HG03432 (cell line): ENCODE measurements around the gene CPEB1.
A peak's percentile ranks its signal among the peaks of the same experiment; 100 is the strongest.

Experiments
- ATAC-seq: cut with Tn5 transposase; IDR thresholded peaks from one replicate; pipeline ENCODE4 v1.9.1; 2021; ENCODE audit warnings: mild to moderate bottlenecking, moderate library complexity; ENCODE audit not compliant: unreplicated experiment

Gene CPEB1

DNA sequence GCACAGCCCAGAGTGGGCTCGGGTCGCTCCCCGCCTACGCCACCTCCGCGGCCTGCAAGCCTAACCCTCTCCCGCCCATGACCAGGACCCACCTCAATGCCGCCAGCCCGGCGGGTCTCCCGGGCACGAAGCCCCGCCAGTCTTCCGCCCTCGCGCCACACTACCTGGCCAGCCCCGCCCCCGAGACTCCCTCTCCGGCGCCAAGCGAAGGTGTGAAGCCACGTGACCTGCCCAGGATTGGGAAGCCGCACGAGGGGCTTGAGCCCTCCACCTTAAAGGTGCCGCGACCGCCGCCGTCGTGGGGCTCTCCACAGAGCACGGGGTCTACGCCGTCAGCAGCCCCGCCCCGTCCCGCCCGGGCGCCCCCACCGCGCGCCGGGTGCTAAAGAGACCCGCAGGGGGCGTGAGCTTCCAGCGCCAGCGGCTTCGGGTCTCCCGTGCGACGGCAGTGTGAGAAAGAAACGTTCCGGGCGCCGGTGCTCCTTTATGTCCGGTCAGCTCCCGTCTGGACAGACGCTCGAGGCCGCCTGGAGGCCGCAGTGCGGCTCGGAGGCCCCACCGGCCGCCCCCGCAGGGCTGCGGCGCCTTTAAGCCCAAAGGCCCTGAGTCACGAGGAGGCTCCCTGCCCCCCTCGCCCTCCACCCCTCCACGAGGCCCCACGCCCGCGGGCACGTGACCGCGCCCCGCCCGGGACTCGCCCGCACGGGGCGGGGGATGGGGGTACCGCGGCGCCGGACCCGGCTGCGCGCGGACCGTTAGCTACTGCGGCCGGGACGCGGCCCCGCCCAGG is at the start of gene CPEB1:
Gene CPEB1, minus strand, starts transcription at position 319 of the 790 bp plus-strand sequence. CDS start 18,904 bp downstream, outside the sequence.
- ATAC-seq: peak; percentile 36

DNA sequence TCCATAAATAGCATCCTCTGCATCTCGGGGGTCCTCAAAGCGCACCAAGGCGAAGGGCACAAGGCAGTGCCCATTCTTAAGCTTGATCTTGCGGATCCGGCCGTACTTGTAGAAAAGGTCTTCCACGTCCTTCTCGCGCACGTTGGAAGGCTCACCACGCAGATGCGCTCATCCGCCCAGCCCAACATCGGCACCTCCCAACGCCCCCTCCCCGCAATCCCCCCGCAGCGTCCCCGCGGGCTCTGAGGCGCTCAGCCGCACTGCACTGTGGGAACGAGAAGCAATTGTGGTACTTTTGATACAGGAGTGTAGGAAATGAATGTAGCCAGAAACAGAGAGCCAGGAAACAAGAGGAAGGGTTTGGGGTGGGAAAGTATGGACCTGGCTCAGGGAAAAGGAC is 45.0 kb upstream of the CPEB1 start:
- ATAC-seq: no peak

DNA sequence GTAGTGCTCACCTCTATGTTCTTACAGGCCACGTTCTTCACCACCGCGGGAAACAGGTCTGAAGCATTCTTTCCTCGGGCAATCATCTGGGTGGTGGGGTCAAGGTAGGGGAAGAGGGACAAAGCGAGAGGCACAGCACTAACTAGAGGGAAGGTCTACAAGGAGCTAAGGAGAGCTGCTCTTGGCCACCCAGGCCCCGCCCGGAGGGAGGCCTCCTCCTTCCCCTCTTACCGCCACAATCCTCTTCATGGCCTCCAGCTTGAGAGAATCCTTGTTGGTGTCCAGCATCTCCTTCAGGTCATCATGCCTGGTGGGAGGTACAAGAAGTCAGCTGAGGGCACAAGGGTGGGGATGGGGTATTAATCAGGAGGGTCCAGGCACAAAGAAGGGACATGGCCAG is 42.0 kb upstream of the CPEB1 start:
- no peak for ATAC-seq

DNA sequence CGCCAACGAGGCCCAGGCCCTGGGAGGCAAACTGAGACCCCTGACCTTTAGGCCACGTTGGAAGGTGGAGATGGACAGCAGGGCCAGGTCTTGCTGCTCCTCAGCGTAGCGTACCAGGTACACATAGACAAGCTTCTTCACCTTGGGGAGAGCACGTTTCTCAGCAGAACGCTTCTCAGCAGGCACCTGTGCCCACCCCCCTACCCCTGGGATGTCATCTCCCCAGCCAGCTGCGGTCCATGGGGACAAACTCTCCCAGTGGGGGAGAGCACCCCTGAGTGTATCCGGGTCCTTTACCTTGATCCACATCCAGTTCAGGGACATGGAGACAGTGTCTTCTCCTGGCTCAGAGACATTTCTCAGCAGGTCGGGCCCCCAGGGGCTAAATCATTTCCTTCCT is 41.5 kb upstream of the CPEB1 start:
- no peak for ATAC-seq

DNA sequence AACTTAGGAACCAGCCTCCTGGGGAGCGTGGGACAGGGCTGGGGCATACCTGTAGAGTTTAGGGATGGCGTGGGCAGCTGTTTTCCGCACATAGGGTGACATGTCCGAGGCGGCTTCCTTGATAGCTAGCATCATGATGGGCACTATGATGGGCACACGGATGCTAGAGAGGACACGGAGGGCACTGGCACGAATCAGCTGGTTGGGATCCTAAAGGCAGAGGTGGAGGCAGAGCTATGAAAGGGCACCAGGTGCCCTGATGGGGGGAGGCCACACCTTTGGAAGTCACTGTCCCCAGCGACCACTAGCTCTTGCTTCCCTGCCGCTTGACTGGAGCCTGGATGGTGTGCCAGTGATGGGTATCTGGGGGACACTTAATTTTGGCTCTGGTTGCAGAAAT is 34.2 kb upstream of the CPEB1 start:
- no peak for ATAC-seq

DNA sequence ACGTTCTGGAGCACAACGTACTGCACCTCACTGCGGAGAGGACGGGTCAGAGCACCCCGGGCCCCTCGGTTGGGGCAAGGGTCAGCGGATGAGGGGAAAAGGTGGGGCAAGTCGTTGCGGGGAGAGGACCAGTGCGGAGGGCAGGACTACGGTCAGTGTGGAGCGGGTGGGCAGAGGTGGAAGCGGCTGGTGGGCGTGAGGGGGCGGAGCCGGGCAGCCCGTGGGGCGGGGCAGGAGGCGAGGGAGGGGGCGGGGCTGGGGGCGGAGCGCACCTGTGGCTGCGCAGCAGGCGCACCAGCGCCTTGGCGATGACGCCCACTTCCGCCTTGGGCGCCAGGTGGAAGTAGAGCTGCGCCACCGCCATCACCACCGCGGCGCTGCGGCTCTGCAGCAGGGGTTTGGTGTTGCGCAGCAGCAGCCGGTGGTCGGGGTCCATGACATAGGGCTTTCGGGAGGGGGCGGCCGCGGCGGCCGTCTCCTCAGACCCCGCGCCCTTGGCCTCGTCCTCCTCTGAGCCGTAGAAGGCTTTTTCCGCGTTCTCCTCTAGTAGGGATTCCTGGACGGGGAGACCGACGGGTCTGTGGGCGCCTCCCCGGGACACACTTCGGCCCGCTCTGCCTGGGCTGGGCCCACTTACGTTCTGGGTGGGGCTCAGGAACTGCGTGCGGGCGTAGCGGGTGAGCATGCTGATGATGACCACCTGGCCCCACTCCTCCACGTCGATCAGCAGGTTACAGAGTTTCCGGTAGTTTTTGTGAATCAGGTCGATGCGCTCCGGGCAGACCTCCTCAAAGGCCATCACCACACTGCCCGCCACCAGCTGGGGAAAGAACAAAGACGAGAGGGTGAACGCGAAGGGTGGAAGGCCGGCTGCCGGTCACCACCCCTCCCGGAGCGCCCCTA is 33.3 kb upstream of the CPEB1 start:
- peak; percentile 88 for ATAC-seq

DNA sequence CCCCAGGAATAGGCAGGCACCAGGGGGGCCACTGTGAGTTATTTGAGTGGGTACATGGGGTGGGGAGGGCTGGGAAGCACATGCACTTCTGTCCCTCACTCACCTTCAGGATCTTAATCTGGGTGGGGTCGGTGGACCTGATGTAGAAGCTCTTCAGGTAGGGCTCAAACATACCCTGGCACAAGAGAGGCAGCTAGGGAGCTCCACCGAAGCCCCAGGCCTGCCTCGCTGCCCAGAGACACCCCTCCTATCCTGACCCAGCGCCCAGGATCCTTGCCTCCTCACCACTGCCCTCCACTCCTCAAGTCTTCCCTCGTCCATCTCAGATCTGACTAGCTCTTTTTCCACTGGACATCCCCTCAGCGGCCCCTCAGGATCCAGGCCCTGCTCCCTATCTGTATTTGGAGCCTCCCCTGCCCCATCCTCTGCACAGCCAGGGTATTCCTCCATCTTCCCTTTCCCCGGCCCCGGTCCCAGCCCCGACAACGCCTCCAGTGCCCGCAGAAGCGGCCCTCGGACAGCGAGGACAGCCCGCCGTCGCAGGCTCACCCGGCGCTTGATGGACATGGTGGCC is 32.5 kb upstream of the CPEB1 start:
- ATAC-seq: no peak

DNA sequence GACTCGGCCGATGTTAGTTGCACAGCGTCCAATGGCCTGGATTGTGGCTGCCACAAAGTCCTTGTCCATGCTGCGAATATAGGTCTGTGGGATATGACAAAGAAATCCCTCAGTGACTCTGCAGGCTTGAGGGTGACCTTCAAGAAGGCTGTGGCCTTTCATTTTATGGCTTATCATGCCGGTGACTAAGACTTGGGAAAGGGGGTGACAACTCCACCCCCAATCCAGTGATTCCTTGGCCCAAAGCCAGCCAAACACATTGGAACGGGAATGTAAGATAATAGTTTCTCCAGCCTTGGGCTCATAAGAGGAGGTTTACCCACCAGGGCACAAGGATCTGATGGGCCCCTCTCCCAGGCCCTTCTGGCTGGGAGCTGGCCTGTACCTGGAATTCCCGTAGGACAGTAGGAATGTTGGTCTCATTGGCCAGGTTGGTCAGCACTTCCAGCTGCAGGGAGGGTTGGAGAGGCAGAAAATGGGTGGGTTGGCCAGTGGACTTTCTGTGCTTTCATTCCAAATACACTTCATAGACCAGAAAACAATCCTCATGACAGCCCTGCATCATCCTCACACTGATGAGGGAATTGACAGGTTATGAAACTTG is 30.7 kb upstream of the CPEB1 start:
- ATAC-seq: no peak

DNA sequence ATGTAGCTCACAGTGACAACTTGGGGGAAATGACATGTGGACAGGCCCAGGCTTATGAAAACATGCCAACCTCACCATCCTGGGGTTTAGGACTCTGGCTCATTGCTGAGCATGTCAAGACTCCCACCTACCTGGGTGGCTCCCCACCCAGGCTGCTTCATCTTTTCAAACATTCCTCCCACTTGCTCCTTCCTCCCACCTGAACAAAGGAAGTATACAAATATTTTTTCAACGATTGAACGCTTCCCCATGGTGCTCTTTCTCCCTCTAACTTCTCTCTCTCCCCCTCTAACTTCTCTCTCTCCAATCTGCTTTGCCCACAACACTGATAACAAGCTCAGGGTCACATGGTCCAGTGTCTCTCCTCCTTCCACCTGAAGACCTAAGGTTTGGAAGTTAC is 27.7 kb upstream of the CPEB1 start:
- ATAC-seq: no peak

DNA sequence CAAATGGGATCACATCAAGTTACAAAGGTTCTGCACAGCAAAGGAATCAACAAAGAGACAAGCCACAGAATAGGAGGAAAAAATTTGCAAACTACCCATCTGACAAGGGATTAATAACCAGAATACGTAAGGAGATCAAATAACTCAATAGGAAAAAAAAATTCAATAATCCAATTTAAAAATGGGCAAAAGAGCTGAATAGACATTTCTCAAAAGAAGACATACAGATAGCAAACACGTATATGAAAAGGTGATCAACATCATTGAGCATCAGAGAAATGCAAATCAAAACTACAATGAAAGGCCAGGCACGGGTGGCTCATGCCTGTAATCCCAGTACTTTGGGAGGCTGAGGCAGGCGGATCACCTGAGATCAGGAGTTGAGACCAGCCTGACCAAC is 23.5 kb upstream of the CPEB1 start:
- ATAC-seq: no peak

DNA sequence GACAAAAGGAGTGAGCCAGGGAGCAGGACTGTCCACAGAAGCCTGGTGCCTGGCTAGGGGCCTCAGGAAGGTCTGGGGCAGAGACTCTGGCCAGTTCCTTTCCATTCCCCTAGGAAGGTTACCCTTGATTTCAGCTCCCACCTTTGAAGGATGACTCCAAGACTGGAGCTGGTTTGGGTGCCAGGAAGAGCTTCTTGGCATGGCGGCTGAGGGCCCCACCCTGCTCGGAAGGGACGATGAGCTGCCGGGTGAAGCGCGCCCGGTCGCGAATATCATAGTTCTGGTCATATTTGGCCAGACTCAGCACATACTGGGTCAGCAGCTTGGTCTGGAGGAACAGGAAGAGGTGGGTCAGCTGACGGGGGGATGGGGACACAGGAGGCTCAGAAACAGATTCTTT is 19.4 kb upstream of the CPEB1 start:
- no peak for ATAC-seq

DNA sequence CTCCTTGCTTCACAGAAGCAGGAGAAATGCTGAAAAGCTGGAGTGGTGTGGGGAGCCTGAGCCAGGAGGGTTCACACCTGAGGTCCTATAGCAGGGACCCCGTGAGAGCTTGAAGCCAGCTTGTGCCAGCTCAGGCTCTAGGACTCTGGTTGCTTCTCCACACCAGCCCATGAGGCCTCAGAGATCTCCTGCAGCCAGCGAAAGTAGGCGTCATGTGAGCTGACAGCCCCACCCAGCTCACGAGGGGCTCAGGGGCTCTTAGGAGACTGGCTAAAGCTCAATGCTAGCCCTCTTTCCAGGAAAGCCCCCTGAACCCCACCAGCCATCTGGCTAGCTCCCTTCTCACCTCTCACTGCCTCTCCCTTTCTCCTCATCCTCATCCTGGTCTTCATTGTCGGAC is 16.9 kb upstream of the CPEB1 start:
- no peak for ATAC-seq

DNA sequence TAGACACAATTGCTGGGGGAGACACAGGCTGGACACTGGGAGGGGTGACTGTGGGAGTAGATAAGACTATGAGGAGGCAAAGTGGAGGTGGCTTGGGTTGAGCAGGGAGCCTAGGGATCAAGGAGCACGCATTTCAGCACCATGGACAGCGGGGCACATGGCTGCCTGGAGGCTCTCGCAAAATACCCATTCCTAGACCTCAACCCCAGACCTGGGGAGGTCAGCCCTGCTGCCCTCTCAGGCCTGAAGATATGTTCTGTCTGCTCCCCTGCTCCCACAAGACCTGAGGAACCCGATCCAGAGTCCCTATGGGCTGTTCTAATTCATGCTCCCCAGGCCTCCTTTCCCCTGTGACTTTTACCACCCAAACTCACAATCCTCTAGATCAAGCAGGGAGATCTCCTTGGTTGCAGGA is 16.0 kb upstream of the CPEB1 start:
- ATAC-seq: no peak

DNA sequence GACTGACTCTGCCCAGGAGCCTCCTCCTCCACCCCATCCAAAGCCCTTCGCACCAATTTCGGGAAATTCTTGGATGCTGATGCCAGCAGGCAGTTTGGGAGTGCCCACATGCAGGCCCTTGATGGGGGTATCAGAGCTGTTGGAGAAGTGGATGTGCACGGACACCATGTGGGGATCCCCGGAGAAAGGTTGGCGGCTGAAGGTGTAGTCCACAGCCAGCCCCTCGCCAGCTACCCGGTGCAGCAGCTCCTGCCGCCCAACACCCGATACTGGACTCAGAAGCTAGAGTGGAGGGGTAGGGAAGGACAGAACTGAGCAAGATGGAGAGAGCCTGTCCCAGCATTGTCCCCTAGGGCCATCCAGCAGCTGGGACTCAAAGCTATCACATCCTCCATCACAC is 15.5 kb upstream of the CPEB1 start:
- ATAC-seq: no peak

DNA sequence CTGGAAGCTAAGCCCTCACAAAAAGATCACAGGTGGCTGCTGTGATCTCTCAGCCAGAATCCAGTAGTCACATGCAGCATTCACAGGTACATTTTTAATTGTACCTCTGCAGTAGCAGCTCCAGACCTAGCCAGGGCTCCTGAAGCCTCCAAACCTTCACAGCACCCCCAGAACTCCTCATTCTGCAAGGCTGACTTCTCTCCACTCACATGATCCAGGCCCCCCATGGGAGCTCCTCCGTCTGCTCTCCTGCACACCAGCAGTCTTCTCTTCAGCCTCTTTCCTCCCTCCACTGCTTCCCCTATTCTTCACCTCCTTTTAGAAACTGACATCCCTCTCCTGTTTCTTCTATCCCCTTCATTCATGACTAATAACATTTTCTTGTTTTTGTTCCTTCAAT is 13.2 kb upstream of the CPEB1 start:
- ATAC-seq: no peak

DNA sequence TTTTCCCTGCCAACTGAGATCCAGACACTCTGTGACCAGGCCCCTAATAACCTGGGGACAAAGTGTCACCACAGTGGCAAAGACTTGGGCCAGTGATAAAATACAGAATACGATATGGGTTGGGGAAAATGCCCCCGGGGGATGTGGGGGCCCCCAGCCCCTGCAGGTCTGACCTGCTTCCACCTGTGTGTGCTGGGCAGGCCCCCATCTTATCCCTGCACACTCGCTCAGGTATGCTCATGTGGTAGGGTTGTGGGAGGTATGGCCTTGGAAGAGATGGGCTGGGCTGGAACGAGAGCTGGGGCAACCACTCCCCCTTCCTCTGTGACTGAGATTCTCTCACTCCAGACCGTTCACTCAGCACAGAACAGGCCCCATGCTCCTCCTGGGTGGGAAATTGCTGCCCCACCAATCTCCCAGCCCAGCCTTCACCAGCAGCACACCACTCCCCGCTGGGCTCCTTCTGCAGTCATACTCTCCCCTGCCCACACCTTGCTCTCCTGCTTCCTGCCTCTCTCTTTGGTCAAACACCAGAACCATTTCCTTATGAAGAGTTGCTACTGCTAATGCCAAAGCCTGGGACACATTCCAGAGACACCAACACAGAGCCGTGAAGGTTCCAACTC is 9.6 kb upstream of the CPEB1 start:
- no peak for ATAC-seq

DNA sequence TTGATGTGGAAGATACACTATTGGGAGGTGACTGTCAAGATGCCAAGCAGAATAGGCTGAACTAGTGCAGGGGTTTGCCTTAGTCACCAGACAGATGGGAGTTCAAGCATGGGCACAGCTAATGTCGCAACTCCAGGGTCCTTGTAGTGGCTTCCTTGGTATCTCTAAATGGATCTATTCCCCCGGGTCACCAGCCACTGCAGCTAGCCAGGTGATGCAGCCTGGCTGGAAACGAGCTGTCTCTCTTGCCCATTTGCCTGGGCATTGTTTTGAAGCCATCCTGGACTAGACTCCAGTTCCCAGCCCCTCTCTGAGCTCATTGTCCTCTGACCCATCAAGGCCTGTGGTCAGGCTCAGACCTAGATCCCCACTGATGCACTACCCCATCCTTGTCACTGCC is 8.4 kb upstream of the CPEB1 start:
- no peak for ATAC-seq

DNA sequence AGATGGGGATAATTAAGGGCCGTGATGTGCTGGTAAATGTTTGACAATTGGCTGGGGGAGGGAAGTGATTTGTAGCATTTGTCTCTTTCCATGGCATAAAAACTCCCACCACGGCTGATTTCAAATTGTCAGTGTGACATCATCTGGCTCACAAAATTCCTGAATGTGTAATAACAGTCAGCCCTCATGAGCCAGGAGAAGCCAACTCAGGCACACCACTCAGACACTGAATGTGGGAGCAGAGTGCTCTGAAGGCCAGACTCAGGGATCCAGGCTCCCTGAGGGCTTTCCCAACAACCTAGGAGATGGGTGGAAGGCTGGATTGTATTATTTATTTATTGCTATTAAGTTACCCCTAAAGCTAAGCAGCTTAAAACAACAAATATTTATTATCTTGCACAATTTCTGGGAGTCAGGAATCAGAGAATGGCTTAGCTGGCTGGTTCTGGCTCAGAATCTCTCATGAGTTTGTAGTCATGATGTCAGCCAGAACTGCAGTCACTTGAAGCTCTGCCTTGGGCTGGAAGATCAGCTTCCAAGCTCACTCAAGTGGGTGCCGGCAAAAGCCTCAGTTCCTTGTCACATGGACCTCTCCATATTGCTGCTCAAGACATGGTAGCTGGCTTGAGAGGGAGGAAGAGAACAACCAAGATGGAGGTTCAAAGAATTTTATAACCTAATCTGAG is 6.5 kb upstream of the CPEB1 start:
- no peak for ATAC-seq

DNA sequence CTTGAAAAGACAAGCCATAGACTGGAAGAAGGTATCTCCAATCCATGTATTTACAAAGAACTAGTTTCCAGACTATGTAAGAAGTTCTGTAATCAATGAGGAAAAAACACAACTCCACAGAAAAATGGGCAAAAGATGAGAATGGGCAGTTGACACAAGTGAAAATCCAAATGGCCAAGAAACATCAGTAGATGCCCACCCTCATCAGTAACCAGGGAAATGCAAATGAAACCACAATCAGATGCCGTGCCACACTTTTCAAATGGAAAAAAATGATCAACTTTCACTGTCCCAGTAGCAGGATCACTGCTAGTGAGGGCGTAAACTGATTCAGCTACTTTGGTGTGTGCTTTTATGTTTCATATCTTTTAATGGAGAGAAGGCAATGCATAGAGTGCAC is 4.5 kb upstream of the CPEB1 start:
- no peak for ATAC-seq

DNA sequence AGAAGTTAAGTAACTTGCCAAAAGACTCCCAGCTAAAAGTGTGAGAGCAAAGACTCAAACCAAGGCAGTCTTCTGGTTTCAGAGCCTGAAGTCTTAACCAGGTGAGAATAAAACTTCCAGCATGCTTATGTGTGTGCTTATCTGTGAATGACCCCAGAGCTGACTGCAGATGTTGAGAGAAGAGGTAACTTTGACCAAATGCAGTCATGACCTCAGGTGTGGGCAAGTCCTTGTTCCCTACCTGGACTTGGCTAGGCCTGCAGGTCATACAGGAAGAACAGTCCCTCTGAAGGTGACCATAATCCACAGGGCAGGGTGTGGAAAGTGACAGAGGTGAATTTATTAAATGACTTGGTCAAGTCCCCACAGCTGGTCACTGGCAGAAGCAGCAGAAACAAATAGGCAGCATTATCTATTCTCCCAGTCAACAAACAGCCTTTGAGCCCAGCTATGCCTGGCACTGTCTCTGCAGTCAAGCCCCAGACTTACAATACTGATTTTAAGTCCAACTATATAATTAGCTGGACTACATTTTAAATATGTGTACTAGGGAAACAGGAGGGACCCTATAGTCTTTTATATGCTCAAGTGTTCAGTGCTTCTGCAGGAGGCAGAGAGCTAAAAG is 3.0 kb upstream of the CPEB1 start:
- ATAC-seq: no peak
